NCI-H1092 (cell line): ENCODE measurements around the gene NGF.

Experiments used
- DNase-seq: peaks from one replicate; lab custom pipeline; 2025; lab: John Stamatoyannopoulos, UW

NGF gene

DNA sequence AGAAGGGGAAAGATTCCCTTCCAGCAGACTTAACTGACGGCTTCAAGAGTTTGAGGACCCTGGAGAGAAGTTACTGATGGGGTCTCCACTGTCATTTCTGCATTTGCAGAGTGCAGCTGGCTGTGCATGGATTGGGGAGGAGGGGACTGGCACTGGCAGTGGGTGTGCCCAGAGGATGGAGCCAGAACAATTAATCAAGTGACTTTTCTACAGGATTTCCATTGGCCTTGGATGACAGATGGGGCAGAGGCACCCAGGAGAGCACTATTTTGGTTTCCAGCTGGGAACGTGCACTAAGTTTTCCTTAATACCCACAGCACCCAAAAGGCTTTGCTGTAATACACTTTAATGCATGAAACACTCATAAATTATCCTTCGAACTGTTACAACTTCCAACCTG lies 1.3 kb downstream of the NGF start:
- DNase-seq, result no peak

DNA sequence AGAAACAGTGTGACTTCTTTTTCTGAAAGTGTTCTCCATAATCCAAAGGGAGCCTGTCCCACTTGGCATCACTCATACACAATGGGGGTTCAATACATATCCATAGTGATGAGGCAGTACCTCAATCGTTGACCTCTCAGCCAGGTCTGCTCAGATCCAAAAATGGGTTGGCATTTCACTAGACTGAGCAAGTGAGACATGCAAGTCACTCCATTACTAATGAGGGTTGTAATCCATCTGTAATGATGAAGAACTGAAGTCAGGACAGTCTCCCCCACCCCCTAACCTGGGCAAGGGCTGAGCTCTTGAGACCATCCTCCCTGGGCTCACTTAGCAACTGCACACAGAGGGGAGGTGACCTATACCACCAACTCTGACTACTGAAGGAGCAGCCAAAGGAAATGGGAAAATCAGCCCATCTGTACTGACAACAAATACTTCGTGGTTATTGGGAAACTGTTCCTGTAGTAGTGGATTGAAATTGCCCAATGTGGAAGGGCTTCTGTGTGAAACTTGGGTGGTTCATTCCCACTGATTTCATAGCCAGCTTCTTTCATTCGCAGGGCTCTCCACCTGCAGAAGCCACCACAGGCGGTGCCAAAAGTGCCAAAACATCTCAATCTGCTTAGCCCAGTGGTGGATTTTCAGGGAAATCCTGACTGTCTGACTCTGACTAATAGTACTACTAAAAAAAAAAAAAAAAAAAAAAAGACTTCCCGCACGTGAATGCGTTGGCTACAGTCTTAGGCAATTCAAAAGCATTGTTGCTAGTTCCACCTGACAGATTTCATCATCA lies 5.0 kb downstream of the NGF start:
- no peak for DNase-seq

DNA sequence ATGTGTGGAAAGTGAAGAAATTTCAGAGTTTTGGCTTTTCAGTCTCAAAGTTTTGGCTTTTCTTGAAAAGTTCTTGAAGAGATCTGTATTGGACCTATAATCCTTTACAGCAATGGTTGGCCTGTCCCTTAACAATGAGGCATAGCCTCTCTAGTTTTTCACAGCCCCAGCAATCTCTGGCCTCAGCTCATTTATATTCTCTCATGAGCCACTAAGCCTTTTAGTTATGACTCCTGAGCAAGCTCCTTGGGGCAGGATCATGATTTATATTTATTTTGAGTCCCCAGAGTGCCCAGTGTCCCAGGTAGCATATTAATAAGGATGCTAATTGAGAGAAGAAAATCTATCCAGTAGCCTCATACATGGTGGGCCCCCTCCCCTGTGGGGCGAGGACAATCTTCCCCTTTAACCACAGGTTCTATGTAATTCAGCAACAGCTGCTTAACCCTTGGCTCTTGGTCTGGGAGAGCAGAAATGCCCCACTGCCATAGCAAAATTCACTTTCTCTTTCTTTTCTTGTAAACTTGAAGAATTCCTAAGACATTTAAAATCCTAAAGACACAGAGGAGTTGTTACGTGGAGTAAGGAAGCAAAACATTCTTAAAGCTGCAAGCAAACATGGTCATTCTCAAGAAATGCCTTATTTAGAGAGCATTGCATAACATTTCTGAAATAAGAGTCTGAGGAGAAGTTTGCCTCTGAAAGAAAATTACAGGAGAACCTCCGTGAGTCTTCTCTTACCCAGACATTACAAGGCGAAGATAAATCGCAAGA lies 6.3 kb downstream of the NGF start:
- DNase-seq, result no peak

DNA sequence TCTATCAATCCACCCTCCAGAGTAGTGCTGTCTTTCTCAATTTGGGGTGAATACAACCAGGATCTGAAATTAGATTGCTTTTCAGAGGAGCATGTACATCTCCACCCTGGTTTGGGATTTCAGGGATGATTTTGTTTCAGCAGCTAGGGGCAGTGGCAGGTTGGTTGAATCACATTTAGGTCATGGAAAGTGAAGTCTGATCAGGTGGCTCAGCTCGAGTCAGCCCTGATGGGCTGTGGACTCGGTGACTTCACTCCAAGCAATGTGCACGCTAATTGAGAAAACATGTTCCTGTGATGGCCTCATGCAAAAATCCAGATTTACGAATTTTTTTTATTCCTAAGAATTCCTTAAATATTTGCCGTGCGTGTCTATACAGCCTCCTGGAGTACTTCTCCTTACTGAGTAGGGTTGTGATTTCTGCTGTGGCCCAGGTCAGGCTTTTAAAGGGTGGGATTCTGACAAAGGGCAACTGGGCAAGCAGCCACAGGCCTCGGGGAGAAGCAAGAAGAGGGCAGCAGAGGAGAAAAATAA lies 7.5 kb downstream of the NGF start:
- DNase-seq, result no peak

DNA sequence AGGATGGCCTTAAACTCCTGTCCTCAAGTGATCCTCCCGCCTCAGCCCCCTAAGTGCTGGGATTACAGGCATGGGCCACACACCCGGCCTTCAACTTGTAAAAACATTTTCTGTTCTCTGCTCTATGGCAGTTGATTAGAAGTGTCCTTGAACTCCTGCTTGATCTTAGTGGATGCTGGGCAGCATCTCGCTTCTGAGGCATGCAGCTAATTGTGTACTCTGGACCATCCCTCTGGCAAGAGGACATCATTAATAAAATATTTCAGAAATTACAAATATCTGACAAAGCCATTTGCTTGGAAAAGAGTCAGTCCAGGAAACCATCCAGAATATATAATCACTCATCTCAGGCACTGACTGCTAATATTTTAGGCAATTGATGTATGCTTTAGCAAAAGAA lies 8.1 kb downstream of the NGF start:
- no peak for DNase-seq

DNA sequence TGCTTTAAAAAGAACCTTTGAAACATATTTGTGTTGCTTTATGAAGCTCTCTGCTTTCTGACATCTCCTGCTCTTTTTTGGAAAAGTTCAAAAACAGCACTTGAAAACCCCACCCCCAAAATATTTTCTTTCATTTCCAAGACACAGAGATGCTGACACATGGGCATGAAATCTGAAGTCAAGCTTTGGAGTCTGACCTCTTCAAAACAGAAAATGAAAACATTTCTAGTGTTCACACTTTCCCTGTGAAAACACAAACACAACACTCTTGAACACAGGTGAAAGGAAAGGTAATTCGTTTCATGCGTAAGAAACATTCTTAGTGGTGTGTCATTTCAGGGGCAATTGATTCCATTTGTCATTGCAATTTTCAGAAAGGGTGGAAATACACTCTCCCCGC lies 10.8 kb downstream of the NGF start:
- DNase-seq, result no peak

DNA sequence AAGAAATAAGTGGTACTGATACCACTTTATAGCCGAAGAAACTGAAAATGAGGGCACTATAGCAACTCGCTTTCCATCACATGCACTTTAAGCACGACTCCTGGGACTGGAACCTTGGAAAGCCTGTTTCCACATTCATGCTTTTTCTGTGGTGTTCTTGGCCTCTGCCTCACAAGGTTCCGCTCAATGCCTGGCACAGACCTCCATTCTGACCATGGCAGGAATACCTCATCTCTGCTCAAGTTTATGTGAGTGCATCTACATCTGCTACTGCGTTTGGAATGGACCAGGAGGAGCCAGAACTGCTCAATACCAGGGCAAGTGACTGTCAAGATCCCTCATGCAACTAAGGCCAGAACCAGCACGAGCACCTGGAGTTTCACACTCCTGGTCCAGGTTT lies 11.6 kb downstream of the NGF start:
- DNase-seq, result no peak

DNA sequence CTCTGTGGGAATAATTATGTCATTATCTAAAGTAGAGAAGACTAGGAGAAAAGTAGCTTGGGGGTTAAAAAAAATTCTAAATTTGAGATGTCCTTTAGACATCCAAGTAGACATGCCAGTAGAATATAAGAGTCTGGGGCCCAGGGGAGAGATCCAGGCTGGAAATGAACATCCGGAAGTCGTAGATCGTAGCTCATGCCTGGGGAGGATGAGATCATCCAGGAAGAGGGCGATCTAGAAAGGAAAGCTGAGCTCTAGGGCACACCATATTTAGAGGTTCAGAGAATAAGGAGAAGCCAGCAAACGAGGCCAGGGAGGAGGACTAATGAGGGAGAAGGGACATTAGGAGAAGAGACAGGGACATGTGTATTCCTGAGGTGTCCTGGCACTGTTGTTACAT lies 12.2 kb downstream of the NGF start:
- no peak for DNase-seq

DNA sequence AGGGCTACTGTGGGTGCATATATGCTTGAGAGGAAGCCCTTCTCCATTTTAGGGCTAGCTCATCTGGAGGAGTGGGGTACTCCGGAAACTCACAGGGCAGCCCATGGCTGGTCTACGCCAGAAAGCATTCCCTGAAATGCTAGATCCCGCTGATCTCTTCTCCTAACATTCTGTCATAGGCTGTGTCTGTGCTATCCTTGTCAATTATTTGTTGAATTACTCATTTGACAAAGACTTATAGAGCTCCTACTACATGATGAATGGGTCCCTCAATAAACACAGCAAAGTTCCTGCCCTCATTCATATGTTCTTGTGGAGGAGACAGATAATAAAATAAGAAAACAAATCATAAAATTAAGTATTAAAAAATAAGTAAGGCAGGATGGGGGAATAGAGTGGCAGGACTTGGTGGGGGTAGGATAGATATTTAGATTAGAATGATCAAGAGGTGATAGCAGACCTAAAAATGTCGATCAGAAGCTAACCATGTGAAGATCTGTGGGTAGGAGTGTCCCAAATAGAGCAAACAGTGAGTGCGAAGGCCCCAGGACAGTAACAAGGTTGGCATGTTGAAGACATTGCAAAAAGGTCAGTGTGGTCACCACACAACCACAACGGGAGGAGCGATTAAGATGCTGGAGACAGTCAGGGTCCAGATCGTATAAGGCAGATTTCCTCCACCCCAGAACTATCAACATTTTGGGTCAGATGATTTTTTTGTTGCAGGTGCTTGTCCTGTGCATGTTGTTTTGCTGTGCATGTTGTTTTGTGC lies 13.2 kb downstream of the NGF start:
- DNase-seq, result no peak

DNA sequence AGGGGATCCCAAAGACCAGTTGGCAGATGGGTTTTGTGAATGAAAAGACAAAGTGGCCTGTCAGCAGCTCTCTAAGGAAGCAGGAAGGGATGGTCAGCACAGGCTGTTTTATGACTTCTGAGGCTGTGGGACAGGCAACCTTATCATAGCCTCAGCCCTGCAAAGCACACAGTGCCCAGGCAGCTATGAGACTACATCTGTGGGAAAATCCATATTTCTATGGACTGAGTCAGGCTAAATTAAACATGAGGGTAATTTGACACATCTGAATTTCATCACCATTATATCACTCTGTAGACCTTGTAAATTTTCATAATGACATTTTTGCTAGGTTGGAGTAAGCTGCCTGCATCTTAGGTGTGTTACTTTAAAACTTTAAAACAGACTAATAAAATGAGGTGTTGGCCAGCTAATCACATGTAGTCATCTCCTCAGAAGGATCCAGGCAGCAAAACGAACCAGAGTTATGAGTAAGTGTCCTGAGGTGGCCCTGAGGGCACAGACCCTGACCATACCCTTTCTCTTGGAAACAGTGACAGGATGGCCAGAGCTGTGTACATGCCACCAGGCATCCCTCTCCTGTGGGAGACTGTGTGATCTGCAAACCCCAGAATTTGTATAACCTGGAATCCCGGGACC lies 14.6 kb downstream of the NGF start:
- DNase-seq, result no peak

DNA sequence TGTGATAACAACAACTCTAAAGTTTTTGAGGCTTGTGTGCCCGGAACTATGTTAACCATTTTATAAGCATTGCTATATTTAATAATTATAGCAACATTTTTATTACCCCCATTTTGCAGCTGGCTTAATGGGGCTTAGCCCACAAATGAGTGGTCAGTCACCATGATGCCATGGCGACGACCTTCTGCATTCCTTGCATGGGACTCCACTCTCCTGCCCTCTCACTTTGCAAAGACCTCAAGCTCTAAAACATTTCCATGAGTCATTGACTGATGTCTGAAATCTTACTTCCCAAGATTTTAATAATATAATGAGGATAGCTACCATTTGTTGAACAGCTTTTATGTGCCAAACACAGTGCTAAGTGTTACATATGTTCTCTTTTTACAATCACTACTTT lies 15.4 kb downstream of the NGF start:
- DNase-seq, result no peak

DNA sequence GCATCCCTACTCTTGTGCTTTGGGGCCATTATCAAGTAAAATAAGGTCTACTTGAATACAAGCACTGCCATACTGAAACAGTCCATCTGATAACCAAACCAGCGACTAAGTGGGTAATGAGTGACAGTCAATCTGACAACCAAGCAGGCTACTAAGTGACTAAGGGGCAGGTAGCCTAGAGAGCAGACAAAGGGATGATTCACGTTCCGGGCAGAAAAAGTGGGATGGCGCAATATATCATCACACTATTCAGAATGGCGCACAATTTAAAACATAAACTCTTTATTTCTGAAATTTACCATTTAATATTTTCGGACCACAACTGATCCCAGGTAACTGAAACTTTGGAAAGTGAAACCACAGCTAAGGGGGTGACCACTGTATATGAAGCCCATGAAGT lies 17.7 kb downstream of the NGF start:
- no peak for DNase-seq

DNA sequence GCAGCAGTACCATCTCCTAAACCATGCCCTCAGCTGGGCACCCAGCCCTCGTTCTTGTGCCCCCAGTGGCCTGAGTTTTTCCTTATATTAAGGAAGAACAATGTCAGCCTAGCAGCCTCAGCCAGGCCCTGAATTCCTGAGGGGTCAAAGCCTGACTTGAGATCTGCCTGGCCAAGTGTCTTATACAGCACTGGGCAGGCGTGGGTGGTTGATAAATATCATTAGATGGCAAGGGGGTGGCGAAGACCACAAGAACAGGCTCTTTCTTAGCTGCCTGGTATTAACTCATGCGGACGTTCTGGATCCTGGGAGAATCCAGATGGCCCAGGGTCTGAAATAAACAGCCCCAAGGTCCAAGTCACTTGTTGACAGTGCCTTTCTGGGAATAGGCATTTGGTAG lies 18.3 kb downstream of the NGF start:
- DNase-seq, result no peak

DNA sequence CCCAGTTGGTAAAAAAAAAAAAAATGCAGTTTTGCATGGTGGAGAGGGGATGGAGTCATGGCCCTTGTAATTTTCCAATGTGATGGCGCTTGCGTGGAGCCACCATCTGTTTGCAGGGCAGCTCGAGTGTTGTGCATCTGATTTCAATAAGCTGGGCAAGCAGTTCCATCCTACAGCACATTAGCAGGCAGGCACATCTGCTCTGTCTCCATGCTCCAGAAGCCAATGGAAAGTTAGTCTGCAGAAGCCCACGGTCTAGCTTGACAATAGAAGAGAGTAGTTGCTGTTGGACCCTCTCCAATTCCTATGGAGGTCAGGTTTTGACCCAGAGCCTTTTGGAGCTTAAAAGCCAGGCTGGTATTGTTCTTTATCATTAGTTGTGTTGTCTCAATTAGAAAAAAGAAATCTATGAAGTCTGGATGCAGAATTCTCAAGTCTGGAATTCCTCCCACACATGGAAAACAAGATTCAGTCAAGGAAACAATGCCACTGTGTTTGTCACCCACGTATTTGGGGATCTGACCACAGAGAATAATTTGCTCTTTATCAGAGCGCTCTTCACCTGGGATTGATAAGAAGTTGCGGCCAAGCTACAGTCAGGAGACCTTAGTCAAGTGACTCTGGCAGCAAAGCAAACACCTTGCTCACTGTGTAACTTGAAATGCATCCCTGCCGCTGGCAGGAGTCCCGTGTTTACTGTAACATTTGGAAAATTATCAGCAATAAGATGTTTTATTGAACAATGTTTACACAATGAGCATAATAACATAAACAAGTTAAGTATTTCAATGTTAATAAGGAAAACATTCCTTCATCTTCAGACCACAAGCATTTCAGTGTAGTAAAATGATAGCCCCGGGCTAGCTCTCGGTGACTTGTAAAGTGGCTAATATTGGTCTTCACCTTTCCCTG lies 20.7 kb downstream of the NGF start:
- peak; percentile 34 for DNase-seq

DNA sequence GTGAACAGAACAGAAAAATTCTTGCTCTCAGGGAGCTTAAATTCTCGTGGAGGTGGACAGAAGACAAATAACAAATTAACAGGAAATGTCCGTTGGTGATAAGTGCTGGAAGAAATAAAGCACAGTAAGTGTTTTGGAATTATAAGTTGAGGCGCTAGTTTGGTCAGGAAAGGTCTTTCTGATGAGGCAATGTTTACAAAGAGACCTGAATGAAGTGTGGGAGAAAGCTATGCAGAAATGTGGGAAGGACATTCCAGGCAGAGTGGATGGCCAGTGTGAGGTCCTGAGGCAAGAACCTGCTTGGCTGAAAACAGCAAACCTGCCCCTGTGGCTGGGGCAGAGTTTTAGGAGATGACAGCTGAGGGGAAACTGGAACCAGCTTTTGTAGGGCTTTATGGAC lies 23.3 kb downstream of the NGF start:
- DNase-seq, result no peak

DNA sequence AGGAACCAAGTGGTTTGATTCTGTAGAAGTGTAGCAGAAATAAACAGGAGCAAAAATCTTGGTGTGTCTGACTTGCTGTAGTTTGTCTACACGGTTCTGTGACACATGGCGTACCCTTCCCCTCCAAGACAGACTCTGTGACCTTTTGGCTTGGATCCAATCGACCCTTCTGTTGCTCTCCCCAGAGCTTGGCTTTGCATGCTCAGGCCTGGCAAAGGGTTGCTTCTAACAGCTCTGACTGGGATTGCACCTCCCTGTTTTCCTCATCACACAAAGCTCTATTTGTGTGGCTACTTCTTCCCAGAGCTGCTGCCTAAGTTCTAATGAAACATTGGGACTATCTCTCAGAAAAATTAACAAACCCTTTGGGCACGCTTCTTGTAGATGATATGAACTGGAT lies 24.0 kb downstream of the NGF start:
- no peak for DNase-seq

DNA sequence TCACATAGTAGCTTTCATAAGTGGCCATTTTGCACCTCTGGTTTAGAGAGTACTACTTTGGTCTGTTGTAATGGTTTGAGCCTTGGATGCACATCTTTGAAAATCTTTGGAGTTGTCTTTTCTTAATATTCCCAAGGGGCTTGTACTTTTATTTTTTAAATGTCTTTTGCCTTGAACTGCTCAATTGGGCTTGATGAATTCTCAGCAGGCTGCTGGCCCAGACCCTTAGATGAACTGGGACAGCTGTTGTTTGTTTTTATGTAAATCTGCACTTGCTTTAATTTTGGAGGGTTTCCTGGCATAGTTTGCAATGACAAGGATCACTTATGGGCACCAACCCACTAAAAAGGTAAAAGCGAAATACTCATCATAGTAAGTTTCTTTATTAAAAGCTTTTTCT lies 24.9 kb downstream of the NGF start:
- no peak for DNase-seq

DNA sequence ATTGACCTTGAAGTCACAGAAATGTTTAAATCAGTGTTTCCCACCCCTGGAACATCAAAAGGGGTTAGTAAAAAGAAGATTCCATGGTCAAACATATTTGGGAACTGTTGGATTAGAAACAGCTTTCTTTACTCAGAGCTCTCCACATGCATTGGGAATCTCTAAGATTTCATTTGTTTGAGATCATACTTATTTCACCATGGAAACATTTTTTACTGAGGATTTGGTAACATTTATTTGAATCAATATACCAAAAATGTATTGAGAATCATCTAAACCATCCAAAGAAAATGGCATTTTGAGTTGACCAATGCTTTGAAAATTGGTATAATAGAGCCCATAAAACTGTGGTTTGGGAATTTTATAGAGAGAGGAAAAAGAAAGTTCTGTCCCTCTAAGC lies 25.3 kb downstream of the NGF start:
- DNase-seq, result no peak

DNA sequence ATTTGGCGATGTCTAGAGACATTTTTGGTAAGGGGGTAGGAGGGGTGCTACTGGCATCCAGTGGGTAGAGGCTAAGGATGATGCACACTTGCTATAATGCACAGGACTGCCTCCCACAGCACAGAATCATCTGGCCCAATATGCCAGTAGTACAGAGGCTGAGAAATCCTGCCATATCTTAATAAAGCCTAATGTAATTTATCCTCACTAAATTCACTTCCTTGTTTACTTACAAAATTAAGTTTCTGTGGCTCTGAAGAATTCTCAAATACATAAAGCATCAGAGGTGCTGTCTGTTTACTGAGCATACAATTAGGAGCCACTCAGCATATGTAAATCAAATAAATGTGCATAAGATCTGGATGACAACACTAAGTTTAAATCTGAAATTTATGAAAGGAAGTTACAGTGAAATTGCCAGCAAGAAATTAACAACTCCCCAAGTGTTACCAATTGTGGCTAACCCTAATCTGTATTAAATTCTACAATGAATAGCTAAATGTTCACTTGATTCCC lies 26.5 kb downstream of the NGF start:
- DNase-seq, result no peak

DNA sequence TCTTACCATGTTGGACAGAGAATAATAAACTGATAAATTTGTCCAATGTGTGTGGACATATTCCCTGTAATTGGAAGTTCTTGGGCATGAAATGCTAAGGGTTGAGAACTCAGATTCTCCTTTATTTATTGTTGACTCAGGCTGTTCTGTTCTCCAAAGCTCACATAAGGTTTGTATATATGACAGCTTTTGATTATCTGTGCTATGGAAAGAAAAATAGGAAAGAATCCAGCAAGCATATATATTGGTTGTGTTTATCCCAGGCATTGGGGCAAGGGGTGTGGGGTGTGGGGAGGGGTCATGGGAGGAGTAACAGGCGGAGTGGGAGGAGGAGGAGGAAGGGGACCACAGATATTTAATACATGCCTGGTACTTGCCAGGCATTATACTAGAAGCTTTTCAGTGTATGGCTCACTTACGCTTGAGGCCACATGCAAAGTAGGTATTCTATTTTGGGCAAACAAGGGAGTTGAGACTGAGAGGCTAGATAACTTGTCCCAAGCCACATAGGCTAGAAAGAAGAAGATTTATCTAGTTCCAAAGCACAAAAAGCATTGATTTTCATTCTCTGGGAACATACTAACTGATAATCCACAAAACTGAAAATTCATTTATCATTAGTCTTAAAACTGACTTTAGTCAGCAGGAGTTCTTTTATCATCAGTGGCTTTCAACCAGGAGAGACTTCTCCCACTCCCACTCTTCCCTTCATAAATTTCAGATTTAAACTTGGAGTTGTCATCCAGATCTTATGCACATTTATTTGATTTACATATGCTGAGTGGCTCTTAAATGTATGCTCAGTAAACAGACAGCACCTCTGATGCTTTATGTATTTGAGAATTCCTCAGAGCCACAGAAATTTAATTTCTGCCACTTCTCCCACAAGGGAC lies 27.2 kb downstream of the NGF start:
- DNase-seq, result no peak
